Left cardiac atrium (tissue), 4 donors: Measurements from ENCODE around the gene FAM81A. TPM values are rescaled to one million over a fixed set of nuclear protein-coding genes. Genes with fewer than 3 reads are reported as not detected.
"Not testable (repeated sequence)": the region's sequence is repeated elsewhere in the genome, so short reads cannot be mapped to it uniquely, and the experiment has no call there.

ENCODE experiments used
- ATAC-seq, 2 donors: fragments of 200-7000 bp; cut with Tn5 transposase; one replicate each; pipeline ENCODE4 v1.9.1; 2020; ENCODE audit warnings: mild to moderate bottlenecking in 2 of 2, moderate library complexity in 2 of 2
- DNase-seq: peaks from one replicate; pipeline ENCODE4 v3.0.0-alpha.2; 2020
- intact Hi-C, 2 donors: fragments of 100-400 bp; cut with DNase I; formaldehyde crosslinking; loops; one replicate each; pipeline versions ENCODE4 v1.14.1 to v1.15.1; 2022 to 2023
- total RNA-seq, 2 donors: library from RNA; stranded (reverse); fragmentation: NEBNext Ultra II Directional; extraction: Animal tissue kit (Norgen Biotek cat#: 25700); gene quantifications; one replicate each; pipeline ENCODE4 v1.2.1, GENCODE V29; 2021
- donor health status: DM: no; HTN: yes; CAD: no.
- donor health status: DM: no; HTN: yes; CAD: no; lungs with severe emphysema.
- donor health status: DM: yes; HTN: yes; CAD: no.
- donor health status: Dilated cardiomyopathy.

FAM81A gene
- total RNA-seq, 2 donors from 2014 or later: 2.4 to 3.7 TPM

DNA sequence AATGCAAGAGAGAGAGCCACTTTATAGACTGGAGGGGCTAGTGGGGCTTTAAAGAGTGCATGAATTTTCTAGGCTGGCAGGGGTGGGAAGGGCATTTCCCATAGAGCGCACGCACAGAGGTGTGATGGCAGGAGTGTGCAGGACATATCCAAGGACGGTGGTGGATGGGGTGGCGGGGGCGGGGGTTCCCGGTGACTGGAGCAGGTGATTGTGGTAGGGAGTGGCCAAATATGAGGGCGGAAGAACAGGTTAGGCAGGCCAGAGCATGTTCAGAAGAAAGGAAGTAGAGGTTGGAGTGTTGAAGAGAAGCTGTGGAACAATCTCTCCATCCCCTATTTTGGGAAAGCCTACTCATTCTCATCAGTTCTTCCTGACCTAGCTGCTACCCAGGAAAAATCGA, 18.1 kb downstream of the FAM81A start:
- no peak for ATAC-seq
- no peak for DNase-seq
- intact Hi-C loops: no loop called here

DNA sequence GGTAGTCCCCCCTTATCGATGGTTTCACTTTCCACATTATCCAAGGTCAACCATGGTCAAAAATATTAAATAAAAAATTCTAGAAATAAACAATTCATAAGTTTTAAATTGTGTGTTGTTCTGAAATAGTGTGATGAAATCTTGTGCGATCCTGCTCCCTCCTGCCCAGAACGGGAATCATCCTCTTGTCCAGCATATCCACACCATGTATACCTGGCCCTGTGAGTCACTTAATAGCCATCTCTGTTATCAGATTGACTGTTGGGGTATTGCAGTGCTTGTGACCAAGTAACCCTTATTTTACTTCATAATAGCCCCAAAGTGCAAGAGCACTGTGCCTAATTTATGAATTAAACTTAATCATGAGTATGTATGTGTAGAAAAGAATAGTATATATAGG, 19.1 kb downstream of the FAM81A start:
- ATAC-seq: no peak
- intact Hi-C loops: no loop called here
- DNase-seq: no peak

GRCh38 chr15:59461521-59461920, 23.5 kb downstream of the FAM81A start:
- intact Hi-C loops: no loop called here
- ATAC-seq: no peak
- no peak for DNase-seq

DNA sequence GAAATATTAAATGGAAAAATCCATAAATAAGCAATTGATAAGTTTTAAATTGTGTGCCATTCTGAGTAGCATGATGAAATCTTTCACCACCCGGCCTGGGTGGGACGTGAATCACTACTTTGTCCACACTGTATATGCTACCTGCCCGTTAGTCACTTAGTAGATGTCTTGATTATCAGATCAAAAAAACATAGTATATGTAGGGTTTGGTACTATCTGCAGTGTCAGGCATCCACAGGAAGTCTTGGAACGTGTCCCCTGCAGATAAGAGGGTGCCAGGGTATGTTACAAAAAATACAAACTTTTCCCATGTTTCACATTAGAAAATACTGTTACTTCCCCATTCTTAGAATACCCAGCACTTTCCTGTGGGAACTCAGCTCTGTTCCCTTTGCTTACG, 35.2 kb downstream of the FAM81A start:
- intact Hi-C loops: no loop called here

DNA sequence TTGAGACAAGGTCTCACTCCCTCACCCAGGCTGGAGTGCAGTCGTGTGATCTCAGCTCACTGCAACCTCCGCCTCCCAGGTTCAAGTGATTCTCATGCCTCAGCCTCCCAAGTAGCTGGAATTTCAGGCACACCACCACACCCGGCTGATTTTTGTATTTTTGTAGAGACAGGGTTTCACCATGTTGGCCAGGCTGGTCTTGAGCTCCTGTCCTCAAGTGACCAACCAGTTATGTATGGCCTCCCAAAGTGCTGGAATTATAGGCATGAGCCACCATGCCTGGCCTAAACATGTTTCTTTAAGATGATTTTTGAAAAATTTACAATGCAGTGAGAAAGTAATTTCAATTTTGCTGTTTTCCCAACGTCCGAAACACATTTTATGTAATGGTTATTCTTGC, 37.2 kb downstream of the FAM81A start:
- intact Hi-C loops, ATAC-seq, DNase-seq: not testable (repeated sequence)

More for the DNA sequence above, 35.2 kb downstream of the FAM81A start:
- no peak for ATAC-seq
- no peak for DNase-seq

DNA sequence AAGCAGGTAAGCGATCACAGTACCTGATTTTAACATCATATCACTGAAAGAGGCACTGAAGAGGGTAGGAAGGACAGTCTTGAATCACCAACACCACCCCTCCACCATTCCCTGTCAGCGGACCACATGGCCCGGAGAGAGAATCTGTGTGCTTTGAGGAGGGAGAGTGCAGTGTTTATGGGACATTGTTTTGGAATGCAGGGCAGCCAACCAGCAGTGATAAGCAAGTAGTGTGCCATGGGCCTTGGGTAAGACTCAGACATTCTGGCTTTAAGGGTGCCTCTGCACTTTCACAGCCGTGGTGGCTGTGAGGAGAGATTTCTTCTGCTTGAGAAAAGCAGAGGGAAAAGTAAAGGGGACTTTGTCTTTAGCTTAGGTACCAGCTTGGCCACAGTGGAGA, 46.4 kb downstream of the FAM81A start:
- ATAC-seq (peak; percentile 72 to 82), DNase-seq (no peak)
- intact Hi-C loops: no loop called here

DNA sequence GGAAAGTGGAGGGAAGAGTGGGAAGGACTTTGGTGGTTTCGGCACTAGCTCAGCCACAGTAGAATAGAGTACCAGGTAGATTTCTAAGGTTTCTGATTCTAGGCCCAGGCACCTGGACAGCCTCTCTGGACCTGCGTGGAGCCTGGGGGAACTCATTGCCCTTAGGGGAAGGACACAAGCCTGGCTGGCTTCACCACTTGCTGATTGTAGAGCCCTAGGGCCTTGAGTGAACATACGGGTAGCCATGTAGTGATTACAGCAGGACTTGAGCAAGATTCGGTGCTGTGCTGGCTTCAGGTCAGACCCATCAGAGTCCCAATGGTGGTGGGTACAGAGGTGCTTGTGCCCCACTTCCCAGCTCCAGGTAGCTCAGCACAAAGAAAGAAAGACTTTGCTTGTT, 47.0 kb downstream of the FAM81A start:
- DNase-seq (no peak), ATAC-seq (peak in 1 of 2 donors; percentile 15)
- intact Hi-C loops: no loop called here

DNA sequence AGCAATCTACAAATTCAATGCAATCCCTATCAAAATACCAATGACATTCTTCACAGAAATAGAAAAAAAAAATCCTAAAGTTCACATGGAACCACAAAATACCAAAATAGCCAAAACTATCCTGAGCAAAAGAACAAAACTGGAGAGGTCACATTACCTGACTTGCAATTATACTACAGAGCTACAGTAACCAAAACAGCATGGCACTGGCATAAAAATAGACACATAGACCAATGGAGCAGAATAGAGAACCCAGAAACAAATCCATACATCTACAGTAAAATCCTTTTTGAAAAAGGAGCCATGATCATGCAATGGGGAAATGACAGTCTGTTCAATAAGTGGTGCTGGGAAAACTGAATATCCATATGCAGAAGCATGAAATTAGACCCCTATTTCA, 51.5 kb downstream of the FAM81A start:
- intact Hi-C loops: not testable (repeated sequence)

DNA sequence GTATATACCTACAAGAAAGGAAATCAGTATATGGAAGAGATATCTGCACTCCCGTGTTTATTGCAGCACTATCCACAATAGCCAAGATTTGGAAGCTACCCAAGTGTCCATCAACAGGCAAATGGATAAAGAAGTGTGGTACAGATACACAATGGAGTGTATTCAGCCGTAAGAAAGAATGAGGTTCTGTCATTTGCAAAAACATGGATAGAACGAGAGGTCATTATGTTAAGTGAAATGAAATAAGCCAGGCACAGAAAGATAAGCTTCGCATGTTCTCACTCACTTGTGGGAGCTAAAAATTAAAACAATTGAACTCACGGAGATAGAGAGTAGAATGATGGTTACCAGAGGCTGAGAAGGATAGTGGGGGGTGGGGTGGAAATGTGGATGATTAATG, 53.1 kb downstream of the FAM81A start:
- intact Hi-C loops: loop anchor here (5.0 to 10.0 kb wide), 7 partner anchors 119 to 509 kb away; partner anchors contain the start of genes MYO1E (in 1 of the 2) and RNF111 (in 1 of the 2)
- ATAC-seq (peak; percentile 55 to 83), DNase-seq (no peak)

More for the DNA sequence above, 51.5 kb downstream of the FAM81A start:
- not testable (repeated sequence) for ATAC-seq, DNase-seq

DNA sequence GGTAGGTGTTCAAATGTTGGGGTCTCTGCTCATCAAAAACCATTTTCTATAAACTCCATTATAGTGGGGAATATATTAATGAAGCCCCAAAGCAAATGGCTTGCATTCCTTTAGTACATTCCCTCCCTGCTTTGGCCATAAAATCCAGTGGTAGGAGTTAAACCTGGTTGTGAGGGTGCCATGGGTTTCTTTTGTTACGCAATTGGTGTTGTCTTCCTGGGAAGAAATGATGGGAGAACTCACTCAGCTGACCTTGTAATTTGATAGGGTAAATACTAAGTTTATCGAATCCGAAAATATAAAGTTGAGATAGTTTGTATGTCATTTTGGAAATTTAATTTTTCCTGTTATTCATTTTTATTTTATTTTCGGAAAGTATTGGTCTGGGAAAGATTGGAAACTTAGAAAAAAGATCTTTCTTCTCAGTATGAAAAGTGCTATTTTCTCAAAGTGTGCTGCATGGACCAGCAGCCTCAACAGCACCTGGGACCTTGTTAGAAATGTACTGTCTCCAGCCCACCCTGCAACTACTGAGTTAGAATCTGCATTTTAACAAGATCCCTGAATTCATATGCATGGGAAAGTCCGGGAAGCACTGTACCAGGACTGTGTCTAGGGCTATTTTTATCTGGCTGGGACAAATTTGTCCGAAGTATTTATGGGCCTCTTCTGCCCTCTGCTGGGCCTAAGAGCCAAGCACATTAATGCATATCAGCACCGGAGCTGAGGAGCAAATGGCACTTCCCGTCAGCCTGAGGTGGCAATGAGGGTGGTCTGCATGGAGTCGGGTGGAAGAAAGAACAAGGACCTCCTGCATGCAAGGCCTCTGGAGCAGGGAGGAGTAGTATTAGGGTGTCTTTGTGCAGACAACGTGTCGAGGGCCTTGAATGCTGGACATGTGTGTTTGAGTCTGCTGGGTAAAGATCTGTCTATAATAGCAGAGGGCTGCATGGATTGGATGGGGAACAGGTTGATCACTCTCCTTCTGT, 54.7 kb downstream of the FAM81A start:
- intact Hi-C loops: loop anchor here (5.0 to 10.0 kb wide), 7 partner anchors 120 to 510 kb away; partner anchors contain the start of genes MYO1E (in 1 of the 2) and RNF111 (in 1 of the 2)
- ATAC-seq: peak; percentile 91 to 95
- DNase-seq: peak; percentile 60

DNA sequence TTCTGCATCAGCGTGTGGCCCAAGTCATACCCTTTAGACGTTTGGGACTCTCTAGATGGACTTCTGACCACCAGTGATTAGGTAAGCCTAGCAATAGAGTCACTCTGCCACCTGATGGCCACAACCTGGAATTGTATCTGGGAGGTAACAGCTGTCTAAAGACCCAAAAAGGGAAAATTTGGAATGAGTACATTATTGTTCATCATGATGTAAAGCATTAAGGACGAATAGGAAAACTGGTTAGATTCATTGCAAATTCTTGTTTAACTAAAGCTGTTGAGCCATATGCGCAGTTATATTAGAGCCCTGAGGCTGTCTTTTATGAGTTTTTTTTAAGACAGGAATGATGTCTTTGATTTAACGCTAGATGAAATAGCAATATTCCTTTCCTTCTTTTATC, 63.6 kb downstream of the FAM81A start:
- intact Hi-C loops: no loop called here
- ATAC-seq: no peak
- no peak for DNase-seq

DNA sequence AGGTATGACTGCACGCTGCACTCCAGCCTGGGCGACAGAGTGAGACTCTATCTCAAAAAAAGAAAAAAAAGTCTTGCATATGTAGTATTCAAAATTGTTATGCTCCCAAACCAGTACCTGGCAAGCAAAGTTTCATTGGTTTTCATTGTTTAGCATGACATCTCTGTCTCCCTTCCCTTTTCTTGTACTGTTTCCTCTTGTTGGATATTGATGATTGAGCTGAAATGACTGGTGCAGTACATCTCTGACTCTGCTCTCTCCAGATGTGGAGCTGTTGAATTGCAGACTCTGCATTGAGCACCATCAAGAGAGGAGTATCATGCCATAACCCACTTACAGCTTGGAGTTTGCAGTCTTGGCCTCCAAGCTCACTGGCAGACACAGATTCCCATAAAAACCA, 77.2 kb downstream of the FAM81A start:
- no peak for DNase-seq
- no peak for ATAC-seq
- intact Hi-C loops: no loop called here

- intact Hi-C loops: no loop called here
- ATAC-seq: no peak
Measured at GRCh38 chr15:59516655-59517461, 78.9 kb downstream of the FAM81A start.

DNA sequence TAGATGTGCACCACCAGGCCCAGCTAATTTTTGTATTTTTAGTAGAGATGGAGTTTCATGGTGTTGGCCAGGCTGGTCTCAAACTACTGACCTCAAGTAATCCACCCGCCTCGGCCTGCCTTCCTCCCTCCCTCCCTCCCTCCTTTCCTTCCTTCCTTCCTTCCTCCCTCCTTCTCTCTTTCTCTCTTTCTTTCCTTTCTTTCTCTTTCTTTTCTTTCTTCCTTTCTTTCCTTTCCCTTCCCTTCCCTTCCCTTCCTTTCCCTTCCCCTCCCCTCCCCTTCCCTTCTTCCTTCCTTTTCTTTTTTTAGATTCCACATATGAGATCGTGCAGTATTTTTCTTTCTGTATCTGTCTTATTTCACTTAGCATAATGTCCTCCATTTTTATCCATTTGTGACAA, 81.3 kb downstream of the FAM81A start:
- DNase-seq: no peak
- ATAC-seq: no peak
- intact Hi-C loops: no loop called here

More at GRCh38 chr15:59516655-59517461, 78.9 kb downstream of the FAM81A start:
- no peak for DNase-seq

DNA sequence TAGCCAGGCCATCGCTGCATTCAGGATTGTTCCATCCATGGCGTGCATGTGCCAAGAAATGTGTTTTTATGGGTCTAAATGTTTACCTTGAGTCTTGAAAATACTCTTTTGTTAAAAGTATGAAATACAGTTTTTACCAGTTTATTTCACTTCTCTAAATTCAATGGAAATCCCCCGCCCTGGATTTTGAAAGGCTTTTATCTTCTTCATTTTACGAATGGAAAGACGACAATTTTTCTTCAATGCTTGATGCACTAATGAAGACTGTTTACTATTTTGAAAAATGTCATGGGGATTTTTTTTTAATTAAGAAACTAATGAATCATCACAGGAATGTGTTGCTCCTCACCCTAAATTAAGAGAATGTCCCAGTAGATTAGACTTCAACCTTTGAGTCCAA, 83.5 kb downstream of the FAM81A start:
- intact Hi-C loops: no loop called here
- no peak for DNase-seq
- no peak for ATAC-seq

GRCh38 chr15:59522988-59523461, 85.0 kb downstream of the FAM81A start:
- intact Hi-C loops: no loop called here
- ATAC-seq (no peak), DNase-seq (no peak)

DNA sequence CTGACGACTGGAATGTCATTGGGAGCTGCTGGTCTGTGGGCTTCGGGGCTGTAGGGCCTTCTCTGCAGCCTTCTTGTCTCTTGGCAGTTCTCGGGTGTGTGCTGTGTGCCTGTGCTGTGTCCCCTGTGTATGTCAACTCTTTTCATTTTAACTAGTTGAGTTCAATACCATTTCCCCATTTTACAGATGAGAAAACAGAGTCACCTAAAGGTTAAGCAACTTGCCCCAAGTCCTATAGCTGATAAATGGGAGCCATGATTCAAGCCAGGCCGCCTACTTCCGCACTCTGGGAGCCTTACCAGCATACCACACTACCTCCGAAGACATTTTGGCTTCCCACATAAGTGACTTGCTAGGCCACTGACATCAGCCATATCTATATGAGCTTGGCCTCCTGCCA, 85.7 kb downstream of the FAM81A start:
- no peak for ATAC-seq
- intact Hi-C loops: no loop called here
- DNase-seq: no peak

DNA sequence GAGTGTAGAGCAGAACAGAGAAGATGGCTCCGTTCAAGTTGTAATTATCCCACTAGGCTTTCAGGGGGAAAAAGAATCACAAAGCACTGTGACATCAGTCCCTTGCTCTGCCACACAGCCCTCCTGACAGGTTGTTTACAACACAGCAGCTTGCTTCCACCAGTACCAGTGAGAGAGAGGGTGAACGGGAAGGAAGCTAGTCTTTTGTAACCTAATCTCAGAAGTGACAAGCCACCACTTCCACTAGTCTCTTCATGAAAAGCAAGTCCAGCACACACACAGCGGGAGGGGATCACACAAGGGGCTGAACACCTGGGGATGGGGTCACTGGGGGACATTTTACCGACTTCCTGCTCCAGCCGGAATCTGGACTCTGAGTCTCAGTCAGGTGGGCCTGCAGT, 86.3 kb downstream of the FAM81A start:
- ATAC-seq (no peak), DNase-seq (no peak)
- intact Hi-C loops: no loop called here

DNA sequence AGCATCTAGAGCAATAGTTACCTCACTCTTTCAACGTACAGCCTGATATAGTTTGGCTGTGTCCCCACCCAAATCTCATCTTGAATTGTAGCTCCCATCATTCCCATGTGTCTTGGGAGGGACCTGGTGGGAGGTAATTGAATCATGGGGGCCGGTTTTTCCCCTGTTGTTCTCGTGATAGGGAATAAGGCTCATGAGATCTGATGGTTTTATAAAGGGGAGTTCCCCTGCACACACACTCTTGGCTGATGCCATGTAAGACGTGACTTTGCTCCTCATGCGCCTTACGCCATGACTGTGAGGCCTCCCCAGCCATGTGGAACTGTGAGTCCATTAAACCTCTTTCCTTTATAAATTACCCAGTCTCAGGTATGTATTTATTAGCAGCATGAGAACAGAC, 88.5 kb downstream of the FAM81A start:
- ATAC-seq, intact Hi-C loops, DNase-seq: not testable (repeated sequence)

DNA sequence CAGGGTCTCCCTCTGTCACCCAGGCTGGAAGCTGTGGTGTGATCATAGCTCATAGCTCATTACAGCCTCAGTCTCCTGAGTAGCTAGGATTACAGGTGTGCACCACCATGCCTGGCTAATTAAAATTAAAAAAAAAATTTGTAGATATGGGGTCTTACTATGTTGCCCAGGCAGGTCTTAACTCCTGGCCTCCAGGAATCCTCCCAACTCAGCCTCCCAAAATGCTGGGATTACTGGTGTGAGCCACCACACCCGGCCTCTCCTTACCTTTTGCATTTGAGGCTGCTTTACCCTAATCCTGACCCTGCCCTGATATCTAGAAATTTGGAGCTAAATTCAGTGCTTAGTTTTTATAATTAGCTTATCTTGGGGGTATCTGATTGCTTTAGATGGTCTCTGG, 90.4 kb downstream of the FAM81A start:
- DNase-seq: no peak
- intact Hi-C loops: no loop called here
- ATAC-seq: no peak
